WTC11 (cell line): ENCODE results near the gene THSD8. TPM values are rescaled to one million over a fixed set of nuclear protein-coding genes. Genes with fewer than 3 reads are reported as not detected.

Experiments used
- ARID4B ChIP-seq: sonication (generic); formaldehyde crosslinking; IDR thresholded peaks from 2 replicates; pipeline ENCODE4 v1.8.0; 2023; ENCODE audit warnings: missing genetic modification reagents, mild to moderate bottlenecking, borderline replicate concordance
- CDX4 ChIP-seq: fragments of 250-450 bp; sonication (Bioruptor Pico); IDR thresholded peaks from 2 replicates; pipeline ENCODE4 v1.9.0; 2021; ENCODE audit warnings: moderate library complexity, mild to moderate bottlenecking, inconsistent platforms, borderline replicate concordance
- CREM ChIP-seq: sonication (generic); formaldehyde crosslinking; IDR thresholded peaks from 2 replicates; pipeline ENCODE4 v1.8.1; 2022; ENCODE audit warnings: mild to moderate bottlenecking, missing genetic modification reagents, moderate library complexity
- CTCF ChIP-seq: fragments of 200-600 bp; IDR thresholded peaks from 2 replicates; pipeline ENCODE4 v1.8.0; 2022; ENCODE audit warnings: antibody characterized with exemption
- FOXK1 ChIP-seq: sonication (generic); formaldehyde crosslinking; IDR thresholded peaks from 2 replicates; pipeline ENCODE4 v1.8.0; 2022; ENCODE audit warnings: mild to moderate bottlenecking, moderate library complexity, missing genetic modification reagents
- FOXP1 ChIP-seq: sonication (generic); formaldehyde crosslinking; IDR thresholded peaks from 2 replicates; pipeline ENCODE4 v1.8.0; 2022; ENCODE audit warnings: missing genetic modification reagents, mild to moderate bottlenecking, moderate library complexity, borderline replicate concordance
- GABPB1 ChIP-seq: sonication (generic); formaldehyde crosslinking; IDR thresholded peaks from 2 replicates; pipeline ENCODE4 v1.8.1; 2023; ENCODE audit warnings: mild to moderate bottlenecking, missing genetic modification reagents
- HMGA2 ChIP-seq: fragments of 250-450 bp; sonication (Bioruptor Pico); IDR thresholded peaks from 2 replicates; pipeline ENCODE4 v1.4.0; 2021; ENCODE audit warnings: mild to moderate bottlenecking, moderate library complexity
- IRF2 ChIP-seq: sonication (generic); formaldehyde crosslinking; IDR thresholded peaks from 2 replicates; pipeline ENCODE4 v1.8.0; 2022; ENCODE audit warnings: low read depth, missing genetic modification reagents, borderline replicate concordance
- KAT7 ChIP-seq: sonication (generic); formaldehyde crosslinking; IDR thresholded peaks from 2 replicates; pipeline ENCODE4 v1.8.1; 2023; ENCODE audit warnings: missing genetic modification reagents, mild to moderate bottlenecking, borderline replicate concordance
- NFYB ChIP-seq: sonication (generic); formaldehyde crosslinking; conservative IDR thresholded peaks from 2 replicates; pipeline ENCODE4 v1.8.0; 2022; ENCODE audit warnings: low read depth, missing genetic modification reagents
- OVOL2 ChIP-seq: fragments of 250-450 bp; sonication (Bioruptor Pico); IDR thresholded peaks from 2 replicates; pipeline ENCODE4 v1.9.0; 2021; ENCODE audit warnings: mild to moderate bottlenecking, borderline replicate concordance
- PREB ChIP-seq: sonication (generic); formaldehyde crosslinking; IDR thresholded peaks from 2 replicates; pipeline ENCODE4 v1.8.1; 2022; ENCODE audit warnings: mild to moderate bottlenecking, missing genetic modification reagents, moderate library complexity, borderline replicate concordance
- RORB ChIP-seq: fragments of 250-450 bp; sonication (Bioruptor Pico); IDR thresholded peaks from 2 replicates; pipeline ENCODE4 v1.9.0; 2021; ENCODE audit warnings: mild to moderate bottlenecking
- STAT6 ChIP-seq: sonication (generic); formaldehyde crosslinking; conservative IDR thresholded peaks from 2 replicates; pipeline ENCODE4 v1.8.1; 2023; ENCODE audit warnings: mild to moderate bottlenecking, low read depth, missing genetic modification reagents, moderate library complexity
- USF2 ChIP-seq: sonication (generic); formaldehyde crosslinking; IDR thresholded peaks from 2 replicates; pipeline ENCODE4 v1.8.1; 2023; ENCODE audit warnings: mild to moderate bottlenecking, missing genetic modification reagents, moderate library complexity
- ZNF416 ChIP-seq: fragments of 250-450 bp; sonication (Bioruptor Pico); IDR thresholded peaks from 2 replicates; pipeline ENCODE4 v1.9.0; 2021; ENCODE audit warnings: mild to moderate bottlenecking, inconsistent platforms
- ZNF425 ChIP-seq: fragments of 250-450 bp; sonication (Bioruptor Pico); conservative IDR thresholded peaks from 2 replicates; pipeline ENCODE4 v1.9.0; 2021; ENCODE audit warnings: mild to moderate bottlenecking
- ZNF532 ChIP-seq: fragments of 250-450 bp; sonication (Bioruptor Pico); IDR thresholded peaks from 2 replicates; pipeline ENCODE4 v1.9.0; 2021; ENCODE audit warnings: mild to moderate bottlenecking, borderline replicate concordance
- total RNA-seq: library from RNA; stranded (reverse); gene quantifications from 3 replicates; pipeline ENCODE4 v1.2.3, GENCODE V29; 2021

The THSD8 gene
- total RNA-seq, 1 experiment from 2014 or later = 30.1 TPM

GRCh38 chr19:12757544-12758274 lies 44.2 kb upstream of the THSD8 start (continued):
- no peak for TF ChIP-seq ZNF425
- peak; percentile 96 for TF ChIP-seq CTCF
- 0 out of 2 replicates have a peak, but pooled peaks have one; percentile 76 for TF ChIP-seq KAT7 (CRISPR knock-in tag)
- TF ChIP-seq USF2 (CRISPR knock-in tag) = no peak
- peak; percentile 18; the same call in 1 of the 2 replicates for TF ChIP-seq FOXP1 (CRISPR knock-in tag)
- no peak for TF ChIP-seq STAT6
- no peak for TF ChIP-seq ZNF532 (CRISPR knock-in tag)
- TF ChIP-seq ZNF416 (CRISPR knock-in tag) = peak; percentile 45; the same call in 1 of the 2 replicates
- TF ChIP-seq GABPB1 (CRISPR knock-in tag) = no peak
- TF ChIP-seq OVOL2 (CRISPR knock-in tag) = no peak
- 0 out of 2 replicates have a peak, but pooled peaks have one; percentile 31 for TF ChIP-seq FOXK1
- no peak for TF ChIP-seq ARID4B (CRISPR knock-in tag)
- TF ChIP-seq RORB (CRISPR knock-in tag) = no peak
- TF ChIP-seq CREM (CRISPR knock-in tag) = peak; percentile 53; the same call in 1 of the 2 replicates
- no peak for TF ChIP-seq CDX4 (CRISPR knock-in tag)
- TF ChIP-seq PREB (CRISPR knock-in tag) = no peak
- TF ChIP-seq IRF2 (CRISPR knock-in tag) = no peak
- TF ChIP-seq HMGA2 (CRISPR knock-in tag) = no peak
- no peak for TF ChIP-seq NFYB (CRISPR knock-in tag)
